Measurements from ENCODE around the gene POU3F1.

Gene POU3F1

DNA sequence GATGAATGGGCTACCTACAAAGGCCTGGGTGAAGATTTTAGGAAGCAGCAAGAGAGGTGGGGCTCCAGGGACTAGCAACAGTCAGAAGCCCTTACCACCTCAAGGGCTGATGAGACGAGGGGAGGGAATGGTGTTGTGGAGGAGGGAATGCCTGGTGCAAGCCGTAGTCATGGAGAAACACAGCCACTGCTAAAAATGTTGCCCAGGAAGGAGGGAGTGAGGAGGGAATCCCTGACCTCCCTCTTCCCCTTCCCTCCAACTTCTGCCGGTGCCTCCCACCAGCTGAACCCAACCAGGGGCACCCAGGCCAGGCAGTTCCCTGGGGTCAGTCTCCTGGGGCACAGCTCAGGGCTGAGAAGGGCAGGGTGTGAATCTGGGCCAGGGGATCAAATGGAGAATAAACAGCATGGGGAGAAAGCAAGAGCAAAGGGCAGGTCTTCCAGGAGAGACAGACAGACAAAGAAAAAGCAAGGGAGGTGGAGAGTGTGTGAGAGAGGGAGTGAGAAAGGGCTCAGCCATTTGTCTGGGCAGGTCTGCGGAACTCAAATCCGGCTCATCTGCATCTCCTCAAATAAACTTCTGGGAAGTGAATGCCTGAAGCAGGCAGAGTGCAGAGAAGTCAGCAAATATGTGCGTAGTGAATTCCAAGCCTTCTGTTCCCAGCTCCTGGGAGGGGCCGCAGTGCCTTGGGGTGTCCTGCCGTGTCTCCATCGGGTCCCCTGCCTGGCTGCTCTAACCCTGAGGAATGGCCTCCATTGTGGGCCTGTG lies 27.1 kb upstream of the POU3F1 start:
- no peak for DNase-seq (ENCODE audit: low read depth)

DNA sequence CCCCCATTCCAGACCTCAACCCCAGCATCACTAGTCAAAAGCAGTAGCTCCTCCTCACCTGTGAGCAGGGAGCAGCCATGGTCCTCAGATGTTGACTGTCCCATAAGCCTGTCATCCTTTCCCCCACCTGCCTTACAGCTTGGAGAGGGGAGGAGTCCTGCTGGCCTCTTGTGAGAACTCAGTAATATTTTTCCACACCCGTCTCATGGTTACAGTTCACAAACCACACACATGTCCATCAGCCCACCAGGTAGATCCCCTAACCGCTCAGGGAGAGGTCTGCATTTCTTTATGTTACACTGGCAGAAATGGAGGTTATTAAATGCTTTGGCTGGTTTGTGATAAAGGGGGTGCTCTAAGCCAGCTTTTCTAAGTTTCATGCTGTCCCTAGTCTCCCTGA lies 26.3 kb upstream of the POU3F1 start:
- no peak for DNase-seq (ENCODE audit: low read depth)

DNA sequence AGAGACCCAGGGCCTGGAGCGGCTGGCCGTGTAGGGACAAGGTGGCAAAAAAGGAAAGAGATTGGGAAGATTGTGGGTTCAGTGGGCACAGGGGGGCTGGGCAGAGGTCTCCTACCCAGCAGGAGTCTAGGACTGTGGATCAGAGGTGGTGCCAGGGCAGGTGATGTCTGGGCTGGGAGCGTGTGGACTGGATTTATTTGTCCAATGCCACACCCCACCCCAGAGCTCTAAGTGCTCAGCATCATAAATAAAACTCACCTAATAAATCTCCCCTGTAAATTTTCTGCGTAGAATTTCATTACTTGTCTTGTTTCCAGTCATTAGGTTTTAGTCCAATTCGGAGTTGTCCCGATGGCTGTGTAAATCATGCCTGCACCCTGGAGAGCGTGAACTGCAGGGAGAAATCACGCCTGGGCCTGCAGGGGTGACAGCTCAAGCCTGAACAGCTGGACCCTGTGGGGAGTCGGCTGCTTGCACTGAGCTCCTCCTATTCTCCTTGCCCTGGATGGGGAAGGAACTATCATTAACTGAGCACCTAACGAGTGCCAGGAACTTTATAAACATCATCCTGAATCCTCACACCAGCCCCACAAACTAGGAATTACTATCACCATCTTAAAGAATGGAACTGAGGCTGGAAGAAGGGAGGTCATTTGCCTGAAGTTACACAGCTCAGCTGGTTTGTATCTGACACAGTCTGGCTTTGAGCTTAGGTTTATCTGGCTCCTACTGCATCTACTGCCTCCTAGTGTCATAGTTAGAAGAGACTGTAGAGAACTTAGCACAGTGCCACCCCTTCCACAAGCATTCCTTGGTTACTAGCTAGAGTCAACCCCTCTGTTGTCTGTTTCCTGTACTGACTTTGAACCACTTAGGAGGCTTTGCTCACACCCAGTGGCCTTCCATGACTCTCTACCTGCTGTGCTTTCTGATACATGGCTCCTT lies 25.0 kb upstream of the POU3F1 start:
- DNase-seq (ENCODE audit: low read depth) = no peak

DNA sequence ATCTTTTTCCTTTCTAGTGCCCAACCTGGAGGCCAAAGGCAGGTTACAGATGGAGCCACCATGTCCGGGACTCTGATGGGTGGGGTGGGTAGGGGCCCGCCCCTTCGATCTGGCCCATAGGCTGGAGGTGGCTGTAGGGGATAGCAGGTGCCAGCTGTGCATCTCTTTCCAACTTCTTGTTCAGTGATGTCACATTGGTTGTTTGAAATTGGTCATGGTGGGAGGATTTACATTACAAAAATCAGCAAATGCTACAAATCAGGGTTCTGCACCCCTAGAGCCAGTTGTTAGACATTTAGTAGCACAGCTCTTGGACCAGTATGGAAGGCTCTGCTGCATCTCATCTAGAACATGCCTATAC lies 22.4 kb upstream of the POU3F1 start:
- no peak for DNase-seq (ENCODE audit: low read depth)

DNA sequence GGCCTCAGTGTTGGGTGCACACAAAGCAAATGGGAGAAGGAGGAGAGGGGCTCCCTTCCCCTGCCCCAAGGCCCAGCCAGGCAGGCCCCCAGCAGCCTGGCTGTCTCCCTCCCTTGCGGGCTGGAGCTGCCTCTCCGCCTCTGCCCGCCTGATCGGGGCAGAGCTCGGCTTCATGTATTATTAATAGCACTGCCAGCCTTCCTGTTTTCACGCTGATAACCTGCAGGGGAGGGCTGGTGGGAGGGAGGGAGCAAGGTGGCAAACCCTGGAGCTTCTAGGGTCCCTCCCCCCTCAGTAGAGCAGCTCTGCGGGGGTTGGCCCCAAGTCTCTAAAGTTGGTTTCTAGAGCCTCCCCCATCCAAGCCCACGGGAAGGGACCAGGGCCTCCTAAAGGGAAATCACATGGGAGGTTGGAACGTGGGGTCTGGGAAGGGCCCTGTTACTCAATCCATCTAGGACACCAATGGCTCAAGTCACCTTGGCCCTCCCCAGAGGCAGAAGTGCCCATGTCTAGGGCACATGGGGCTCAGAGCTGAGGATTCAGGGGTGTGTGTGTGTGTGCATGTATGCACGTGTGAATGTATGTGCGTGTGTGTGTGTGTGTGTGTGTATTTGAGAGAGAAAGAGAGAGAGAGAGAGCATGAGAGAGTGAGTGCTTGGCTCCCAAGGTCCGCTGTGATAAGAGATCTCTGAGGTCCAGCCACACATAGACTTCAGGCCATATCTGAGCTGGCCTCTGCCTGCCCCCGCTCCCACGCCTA lies 21.8 kb upstream of the POU3F1 start:
- DNase-seq (ENCODE audit: low read depth) = no peak

DNA sequence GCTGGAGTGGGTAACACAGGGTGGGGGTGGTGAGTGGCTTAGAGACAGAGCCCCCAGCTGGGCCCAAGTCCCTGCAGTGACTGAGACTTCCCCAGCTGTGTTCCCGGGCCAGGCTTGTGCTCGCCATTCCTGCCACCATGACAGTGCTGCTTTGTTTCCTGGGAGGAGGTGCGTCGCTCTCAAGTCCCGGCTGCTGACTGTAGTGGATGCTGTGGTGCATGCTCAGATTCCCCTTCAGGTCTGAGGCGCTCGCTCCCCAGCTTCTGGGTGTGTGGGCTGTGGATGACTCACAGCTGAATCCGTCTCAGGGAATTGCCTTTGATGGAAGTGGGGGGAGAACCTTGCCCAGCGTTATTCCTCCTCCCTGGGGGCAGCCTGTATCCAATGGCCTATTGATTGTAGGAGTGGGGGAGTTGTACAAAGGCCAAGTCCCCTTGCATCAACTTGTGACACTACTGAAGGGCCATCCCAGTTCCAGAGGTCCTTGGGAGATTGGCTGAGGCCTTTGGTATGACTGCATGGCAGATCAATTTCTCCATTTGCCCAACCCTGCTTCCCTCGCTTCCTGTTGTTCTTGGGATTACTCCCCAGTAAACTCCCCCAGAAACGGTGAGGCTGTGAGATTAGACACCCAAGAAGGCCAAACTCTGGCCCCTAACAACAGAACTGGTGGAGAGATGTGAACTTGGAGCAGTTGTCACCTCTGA lies 17.8 kb upstream of the POU3F1 start:
- DNase-seq (ENCODE audit: low read depth) = no peak

DNA sequence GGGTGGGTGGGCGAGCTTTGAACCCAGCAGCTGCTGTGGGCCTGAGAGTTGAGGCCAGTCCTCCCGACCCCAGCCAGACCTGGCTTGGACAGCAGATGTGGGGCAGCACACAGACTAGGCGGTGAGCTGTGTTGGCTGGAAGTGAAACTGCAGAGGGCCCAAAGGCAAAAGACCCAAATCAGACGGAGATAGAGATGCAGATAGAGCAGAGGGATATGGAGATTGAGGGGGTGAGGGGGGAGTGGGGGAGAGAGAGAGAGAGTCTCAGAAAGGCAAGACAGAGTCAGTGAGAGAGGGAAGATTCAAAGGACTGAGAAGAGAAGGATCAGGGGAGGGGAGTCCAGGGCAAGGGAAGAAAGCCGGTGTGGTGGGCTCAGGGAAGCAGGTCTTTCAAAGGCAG lies 17.0 kb upstream of the POU3F1 start:
- DNase-seq (ENCODE audit: low read depth) = no peak

DNA sequence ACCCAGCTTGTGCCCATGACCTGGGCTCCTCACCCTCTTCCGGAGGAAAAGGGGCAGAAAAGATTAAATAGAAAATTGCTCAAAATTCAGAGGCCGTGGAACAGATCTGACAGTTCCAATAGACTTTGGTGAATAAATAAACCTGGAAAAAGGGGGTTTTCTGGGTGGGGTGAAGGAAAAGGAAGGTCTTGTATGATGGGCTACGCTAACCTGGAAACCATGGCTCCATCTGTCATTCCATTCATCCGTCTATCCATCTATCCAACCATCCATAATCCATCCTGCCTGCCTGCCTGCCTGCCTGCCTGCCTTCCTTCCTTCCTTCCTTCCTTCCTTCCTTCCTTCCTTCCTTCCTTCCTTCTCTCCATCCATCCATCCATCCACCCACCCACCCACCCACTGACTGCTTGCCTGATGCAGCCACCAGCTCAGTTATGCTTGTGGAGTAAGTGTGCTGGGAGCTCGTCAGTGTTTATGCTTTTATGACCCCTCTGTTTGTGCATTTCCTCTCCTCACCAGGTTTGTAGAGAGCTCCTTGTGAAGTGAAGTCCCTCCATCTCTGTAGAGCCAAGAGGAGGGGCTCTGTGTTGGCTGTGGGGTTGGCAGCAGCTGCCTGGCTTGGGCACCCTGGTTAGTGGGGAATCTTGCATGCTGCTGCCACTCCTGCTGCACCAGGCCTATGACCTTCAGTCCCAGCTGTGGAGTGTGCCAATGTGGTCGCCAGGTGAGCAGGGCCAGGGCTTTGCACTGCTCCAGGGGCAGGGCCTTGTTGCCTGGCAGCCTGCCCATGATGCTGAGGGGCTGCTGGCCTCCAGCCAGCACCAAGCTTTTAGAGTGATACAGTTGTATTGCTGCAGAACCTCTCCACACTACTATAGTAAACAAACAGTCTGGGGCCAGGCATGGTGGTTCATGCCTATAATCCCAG lies 16.0 kb upstream of the POU3F1 start:
- DNase-seq (ENCODE audit: low read depth) = no peak

DNA sequence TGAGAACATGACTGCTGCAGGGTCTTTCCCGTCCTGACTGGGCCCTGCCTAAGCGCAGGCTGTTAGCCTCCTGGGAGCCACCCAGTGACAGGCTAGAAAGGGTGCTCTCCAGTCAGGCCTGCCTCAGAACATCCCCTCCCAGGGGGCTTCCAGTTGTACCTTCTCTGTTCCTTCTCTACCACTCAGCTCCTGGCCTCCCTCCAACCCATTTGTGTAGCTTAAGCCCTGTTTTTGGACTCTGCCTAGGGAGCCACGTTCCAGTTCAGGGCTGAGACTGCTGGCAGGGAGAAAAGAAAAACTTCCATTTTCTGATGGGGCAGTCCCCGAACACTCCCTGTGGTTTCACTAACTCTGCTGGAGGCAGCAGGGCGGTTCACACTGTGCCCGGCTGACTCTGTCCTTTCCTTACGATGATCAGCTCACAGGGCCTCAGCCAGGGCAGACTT lies 15.3 kb upstream of the POU3F1 start:
- DNase-seq (ENCODE audit: low read depth) = no peak

DNA sequence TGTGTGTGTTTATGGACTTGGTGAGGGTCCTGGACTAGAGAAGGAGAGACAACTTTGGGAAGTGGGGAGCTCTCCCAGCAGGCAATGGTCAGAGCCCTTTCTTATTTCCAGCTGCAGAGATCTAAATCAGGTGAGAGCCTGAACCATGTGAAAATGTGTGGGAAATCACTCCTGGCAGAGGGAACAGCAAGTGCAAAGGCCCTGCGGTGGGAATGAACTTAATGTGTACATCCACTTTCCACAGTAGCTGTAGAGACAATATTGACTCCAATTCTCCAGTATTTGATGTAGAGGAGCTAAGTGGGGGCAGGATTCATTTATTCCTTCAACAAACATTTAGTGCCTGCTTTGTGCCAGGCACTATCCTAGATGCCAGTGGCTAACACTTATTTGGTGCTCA lies 14.7 kb upstream of the POU3F1 start:
- DNase-seq (ENCODE audit: low read depth) = no peak

DNA sequence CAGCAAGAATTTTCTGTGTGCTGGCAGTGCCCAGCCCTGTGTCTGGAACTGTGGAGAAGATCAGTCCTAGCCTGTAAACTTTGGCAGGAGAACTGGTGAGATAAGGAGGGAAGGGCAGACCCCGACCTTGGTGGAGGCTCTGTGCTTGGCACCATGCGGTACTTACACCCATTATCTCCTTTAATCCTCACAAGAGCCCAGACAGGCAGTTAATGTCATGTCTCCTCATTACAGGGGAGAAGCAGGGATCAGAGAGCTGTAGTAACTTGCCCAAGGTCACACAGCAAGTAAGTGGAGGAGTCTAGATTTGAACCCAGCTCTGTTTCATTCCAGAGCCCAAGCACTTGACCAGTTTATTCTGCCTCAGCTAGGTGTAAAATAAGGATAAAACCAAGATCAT lies 13.9 kb upstream of the POU3F1 start:
- DNase-seq (ENCODE audit: low read depth) = no peak

DNA sequence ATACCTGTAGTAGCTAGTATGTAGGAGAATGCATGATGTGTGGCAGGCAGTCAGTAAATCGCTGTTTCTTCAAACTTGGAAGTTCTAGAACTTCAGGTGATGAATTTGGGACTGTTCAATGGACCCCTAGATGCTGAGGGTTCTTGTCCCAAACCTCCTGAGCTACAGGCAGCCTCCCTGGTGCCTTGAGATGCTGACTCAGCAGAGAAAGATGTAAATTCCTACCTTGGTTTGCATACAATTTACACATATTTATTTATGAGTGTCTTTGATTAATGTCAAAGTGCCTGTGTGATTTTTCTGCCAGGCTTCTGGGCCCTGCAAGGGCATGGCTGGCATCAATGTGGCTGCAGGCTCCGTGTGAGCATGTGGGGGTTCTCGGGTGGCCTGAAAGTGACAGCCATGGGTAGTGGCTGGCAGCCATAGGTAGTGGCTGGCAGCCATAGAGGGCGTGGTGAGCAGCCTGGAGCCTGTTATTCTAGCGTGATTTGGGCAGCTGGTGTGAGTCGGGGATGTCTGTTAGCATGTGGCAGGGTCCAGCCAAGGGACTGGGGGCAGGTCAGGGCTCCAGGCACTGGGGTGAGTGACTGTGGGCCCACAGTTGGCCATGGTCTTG lies 13.2 kb upstream of the POU3F1 start:
- no peak for DNase-seq (ENCODE audit: low read depth)

DNA sequence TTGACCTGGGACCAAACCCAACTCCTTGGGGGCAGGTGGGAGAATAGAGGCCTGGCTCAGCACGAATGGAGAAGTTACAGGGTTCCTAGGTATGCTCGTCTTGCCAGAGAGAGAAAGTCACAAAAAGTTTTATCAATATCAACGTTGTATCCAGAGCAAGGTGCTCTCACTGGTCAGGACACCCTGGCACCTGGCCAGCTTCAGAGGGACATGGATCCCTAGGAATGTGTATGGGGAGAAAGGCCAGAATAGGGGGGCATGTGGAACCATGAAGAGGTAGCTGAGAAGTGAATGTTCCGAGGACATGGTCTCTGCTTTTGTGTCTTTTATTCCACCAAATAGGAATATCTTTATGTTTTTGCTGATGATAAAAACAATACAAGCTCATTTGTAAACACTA lies 9.4 kb upstream of the POU3F1 start:
- no peak for DNase-seq (ENCODE audit: low read depth)

DNA sequence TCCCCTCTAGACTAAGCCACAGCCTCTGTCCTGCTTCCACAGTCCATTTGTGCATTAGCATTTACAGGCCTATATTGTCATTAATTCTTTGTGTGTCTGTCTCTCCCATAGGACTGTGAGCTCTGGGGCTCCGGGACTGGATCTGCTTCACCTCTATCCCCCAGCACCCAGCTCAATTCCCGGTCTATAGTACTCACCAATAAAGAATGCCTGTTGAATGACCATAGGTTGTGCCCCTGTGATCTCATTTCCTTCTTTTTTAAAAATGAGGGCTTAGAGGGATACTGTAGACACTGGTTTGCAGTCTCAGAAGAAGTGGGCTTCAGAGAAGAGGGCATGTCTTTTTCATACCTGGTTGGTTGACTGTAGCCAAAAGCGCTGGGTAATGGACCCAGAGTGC lies 8.8 kb upstream of the POU3F1 start:
- DNase-seq (ENCODE audit: low read depth) = no peak

DNA sequence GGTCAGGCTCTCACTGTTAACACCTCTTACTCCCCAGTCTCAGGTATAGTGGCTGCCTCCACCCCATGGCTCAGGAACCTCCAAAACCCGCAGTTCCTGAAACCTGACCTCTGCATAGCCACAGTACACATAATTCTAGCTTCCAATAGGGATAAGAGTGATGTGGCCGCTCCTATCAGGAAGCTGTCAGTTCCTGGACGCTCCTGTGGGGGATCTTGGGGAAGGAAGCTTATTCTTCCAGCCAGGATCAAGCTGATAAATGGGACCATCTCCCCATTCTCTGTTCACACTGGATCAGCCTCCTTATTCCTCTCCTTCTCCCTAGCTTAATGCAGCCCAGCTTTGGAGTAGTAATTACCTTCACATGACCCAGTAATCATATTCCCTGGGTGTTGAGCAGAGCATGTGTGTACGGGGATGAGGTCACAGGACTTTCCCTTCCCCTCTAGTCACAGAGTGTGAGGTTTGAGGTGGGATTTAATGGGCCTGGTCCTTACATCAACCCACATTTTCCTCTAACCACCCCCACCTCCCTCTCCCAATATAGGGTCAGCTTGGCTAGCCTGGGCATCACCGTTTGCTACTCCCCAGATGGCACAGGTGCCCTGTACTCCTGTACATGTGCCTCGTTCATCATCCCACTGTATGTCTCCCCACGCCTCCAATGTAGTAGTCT lies 7.0 kb upstream of the POU3F1 start:
- no peak for DNase-seq (ENCODE audit: low read depth)

DNA sequence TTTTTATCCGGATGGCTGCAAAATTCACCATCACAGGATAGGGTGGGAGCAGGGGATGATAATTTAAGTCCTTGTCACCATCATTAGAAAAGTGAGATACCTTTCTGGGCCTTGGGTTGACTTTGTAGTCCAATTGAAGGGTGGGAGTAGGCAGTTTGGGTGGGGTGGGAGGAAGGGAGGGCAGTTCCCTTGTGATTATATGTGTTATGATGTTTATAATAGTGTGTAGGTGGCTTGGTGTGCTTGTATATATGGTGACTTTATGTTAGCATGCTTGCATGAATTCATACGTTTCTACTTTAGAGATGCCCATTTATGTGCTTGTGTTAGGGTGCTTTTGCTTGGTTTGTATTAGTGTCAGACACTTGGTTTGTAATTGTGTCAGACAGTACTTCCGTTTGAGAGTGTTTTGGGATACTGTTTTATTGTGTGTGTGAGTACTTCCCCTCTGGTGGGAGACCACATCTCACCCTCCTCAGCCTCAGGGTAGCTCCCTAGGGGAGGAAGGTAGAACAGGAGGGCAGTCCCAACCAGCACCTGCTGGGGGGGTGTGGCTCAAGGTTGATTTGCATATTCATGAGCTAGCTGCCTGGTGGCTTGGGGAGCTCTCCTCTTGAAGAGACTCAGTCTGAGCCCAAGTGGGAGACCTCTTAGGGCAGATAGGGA lies 6.3 kb upstream of the POU3F1 start:
- no peak for DNase-seq (ENCODE audit: low read depth)

DNA sequence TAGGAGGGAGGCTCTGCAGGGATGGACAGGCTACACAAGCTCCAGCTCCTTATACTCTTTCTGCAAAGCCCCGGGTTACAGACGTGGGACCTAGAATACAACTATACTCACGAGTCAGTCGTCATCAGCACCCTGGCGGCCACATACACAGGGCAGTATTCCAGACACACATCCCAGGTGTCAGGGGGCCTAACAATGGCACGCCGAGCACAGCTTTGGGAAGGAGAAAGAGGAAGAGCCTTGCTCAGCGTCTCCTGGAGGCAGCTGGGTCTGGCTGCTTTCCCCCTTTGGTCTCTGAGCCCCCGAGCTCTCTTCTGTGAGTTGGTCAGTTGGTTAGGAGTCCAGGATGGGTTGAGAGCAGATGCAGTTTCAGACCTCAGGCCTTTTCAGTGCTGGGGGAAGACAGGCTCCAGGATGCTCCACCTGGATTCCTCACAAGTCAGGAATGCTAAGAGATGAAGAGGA lies 4.5 kb upstream of the POU3F1 start:
- DNase-seq (ENCODE audit: low read depth) = no peak

DNA sequence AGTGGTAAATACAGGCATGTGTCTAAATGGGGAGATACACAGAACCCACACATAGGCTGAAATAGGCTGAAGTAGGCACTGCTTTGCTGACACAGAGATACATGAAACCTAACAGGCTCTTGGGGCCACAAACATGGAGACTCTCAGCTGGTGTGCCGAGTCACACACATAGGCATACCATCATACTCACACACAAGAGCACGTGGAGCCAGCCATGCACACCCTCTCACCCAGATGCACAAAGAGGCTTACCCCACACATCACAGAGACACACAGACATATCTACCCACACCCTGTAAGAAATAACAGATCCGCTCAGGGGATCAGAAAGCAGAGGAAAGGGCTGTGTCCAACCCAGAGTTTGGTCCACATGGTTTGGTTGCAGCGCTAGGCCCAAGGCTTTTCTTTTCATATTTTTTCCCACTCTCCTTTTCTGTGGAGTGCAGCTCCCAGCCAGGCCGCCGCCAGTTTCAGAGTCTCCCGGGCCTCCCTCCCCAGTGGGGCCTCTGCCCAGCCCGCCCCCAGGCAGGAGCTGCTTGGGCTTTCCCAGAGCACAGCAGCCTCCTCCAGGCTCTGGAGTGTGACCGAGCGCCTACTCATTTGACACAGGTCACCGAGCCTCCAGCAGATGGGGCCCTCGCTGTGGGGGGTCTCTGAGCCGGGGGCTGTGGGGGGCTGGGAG lies 3.9 kb upstream of the POU3F1 start:
- DNase-seq (ENCODE audit: low read depth) = no peak
